Hematopoietic multipotent progenitor cell treated with erythropoietin and hydrocortisone succinate and interleukin-3 and kit ligand, for 8 days (in vitro differentiated cells): Measurements from ENCODE around the gene FXYD6.

Experiments used
- DNase-seq: peaks from one replicate; pipeline ENCODE4 v3.0.0-alpha.2; 2015

The FXYD6 gene

DNA sequence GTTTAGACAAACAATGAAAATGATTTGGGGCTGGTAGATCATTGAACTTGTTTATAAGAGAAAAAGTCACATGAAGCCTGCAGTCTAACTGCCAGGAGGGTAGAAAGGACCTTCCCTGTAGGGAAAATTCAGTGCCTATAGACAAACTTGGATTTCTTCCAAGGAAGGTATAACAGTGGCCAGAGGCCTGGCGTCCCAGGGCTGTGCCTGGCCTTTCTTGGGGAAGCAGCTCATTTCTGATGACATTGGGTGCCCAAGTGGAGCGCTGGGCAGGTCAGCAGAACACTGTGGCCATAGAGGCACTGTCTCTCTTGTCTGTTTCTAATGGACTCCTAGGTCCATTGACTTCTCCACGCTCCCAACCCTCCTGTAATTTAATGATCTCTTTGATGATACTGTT, 6.6 kb upstream of the FXYD6 start:
- no peak for DNase-seq

DNA sequence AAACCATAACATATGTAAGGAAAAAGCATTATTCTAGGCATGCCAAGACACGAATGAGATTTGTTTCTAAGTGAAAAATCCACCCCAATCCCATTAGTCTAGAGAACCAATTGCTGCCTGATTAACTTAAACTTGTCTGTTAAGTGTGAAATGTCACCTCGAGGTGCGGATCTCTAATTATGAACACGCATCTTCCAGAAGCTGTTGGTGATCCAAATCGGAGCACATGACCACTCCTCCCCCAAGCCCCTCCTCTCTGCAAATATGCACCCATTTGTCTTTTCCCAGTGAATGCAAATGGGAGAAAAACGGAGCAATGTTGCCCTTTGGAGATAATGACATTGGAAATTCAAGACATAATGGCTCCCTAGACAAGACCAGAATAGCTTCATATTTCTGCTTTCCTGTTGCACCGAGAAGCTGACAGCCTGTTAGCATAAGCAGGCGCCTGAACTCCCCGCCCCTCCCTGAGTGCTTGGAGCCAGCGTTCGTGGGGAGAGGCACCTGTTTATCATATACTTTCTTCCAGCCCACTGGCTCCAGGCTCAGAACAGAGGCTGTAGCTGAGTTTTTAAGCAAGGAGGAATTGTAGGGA, 6.0 kb upstream of the FXYD6 start:
- no peak for DNase-seq

- no peak for DNase-seq
These were observed 4.8 kb upstream of the FXYD6 start for GRCh38 chr11:117881217-117881616.

- no peak for DNase-seq
These were observed 3.3 kb upstream of the FXYD6 start for GRCh38 chr11:117879516-117880480.

DNA sequence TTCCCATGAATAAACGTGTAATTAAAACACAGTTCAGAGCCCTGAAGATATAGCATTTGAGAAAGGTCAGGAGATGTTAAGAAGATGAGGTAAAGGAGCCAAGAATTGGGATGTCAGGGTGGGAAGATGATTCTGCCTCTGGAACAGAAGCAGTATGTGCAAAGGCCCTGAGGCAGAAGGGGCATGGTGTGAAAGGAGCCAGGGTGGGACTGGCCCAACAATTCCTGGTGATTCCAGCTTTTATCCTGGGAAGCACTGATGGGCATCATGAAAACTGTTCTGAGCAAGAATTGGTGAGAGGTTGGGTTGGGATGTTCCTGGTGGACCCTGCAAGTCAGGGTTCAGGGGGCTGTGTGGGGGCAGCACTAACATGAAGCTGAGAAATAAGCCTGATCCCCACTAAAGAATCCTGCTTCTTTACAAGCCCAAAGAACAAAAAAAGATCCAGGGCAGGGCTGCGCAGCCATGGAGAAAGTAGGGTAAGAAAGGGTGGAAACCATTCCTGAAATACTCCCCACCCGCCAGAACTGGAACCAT, 2.5 kb upstream of the FXYD6 start:
- no peak for DNase-seq

GRCh38 chr11:117878314-117878938, 2.0 kb upstream of the FXYD6 start:
- no peak for DNase-seq

- no peak for DNase-seq
These were observed 794 bp upstream of the FXYD6 start for GRCh38 chr11:117877120-117877784.

GRCh38 chr11:117876059-117876340, 458 bp downstream of the FXYD6 start:
- no peak for DNase-seq

- no peak for DNase-seq
These were observed 938 bp downstream of the FXYD6 start for GRCh38 chr11:117875382-117876058.

GRCh38 chr11:117874910-117875381, 1.5 kb downstream of the FXYD6 start:
- no peak for DNase-seq

GRCh38 chr11:117874253-117874909, 2.1 kb downstream of the FXYD6 start:
- DNase-seq = no peak

DNA sequence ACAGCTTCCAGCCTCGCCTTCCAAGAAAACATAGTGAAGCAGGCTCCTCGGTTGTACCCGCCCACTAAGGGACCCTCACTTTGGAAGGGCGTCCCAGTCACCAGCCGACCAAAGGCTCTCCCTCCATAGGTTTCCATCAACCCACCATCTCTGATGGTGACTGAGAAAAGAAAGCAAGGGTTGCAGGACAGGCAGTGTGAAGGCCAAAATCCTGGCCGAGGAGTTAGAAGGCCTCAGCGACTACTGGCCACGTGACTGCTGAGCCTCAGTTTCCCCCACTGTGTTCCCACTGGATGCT, 2.7 kb downstream of the FXYD6 start:
- no peak for DNase-seq

DNA sequence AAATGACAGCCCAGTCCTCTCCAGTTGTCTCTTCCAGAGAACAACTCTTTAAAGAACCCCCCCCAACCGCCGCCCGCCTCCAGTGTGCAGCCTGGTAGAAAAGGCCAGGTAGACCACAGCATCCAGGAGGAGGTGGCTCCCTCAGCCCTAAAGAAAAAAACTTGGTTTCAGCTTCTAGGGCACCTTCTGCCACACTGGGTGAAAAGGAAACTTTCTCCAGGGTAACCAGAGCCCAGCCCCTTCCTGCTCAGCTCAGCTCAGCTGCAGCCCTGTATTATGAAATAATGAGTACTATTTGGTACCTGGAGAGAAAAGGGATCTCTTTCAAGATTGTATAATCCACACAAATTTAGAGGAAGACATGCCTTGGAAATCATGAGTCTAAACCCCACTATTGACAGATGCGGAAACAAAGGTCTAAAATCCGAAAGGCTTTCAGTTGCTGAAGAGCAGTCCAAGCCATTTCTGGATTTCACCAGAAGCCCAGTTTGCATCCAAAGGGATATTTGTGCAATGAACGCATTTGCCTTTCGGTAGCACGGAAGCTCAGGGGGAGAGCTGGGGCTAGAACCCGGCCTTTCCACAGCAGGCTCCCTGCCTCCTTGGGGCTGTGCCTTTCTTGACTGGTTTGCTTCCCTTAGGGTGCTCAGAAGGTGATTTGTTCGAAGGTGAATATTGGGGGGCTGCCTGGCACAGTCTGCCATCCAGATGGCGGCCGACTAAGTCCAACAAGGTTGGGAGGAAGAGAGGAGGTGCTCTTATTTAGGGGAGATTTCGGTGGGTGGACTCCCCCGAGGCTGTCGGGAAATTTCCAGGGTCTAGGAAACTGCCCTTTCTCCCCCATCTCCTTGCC, 3.3 kb downstream of the FXYD6 start:
- no peak for DNase-seq

DNA sequence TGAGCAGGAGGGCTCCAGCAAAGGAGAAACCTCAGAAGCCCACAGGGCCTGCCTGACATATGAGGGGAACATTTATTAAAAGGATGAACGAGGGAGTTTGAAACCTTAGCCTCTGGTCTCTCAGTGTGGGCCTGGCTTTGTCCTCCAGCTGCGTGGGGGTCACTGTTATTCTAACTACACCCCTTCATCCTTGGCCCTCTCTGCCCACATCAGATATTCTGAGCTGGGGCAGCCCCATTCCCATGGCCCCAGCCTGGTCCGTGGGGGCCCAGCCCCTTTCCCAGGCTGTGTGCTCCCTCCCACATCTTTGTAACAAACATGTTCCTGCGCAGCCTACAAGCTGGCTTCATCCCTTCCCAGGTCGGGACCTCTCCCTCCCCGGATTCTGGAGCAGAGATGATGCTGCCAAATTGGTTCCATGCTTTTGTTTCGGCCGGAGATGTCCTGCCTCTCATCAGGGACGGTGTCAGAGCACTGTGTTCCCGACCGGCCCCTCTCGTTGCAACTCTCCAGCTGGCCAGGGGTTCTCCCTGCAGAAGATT, 4.0 kb downstream of the FXYD6 start:
- no peak for DNase-seq

- no peak for DNase-seq
These were observed 4.7 kb downstream of the FXYD6 start for GRCh38 chr11:117871784-117872183.

GRCh38 chr11:117871160-117871559, 5.3 kb downstream of the FXYD6 start:
- no peak for DNase-seq

GRCh38 chr11:117870103-117870952, 6.1 kb downstream of the FXYD6 start:
- no peak for DNase-seq

DNA sequence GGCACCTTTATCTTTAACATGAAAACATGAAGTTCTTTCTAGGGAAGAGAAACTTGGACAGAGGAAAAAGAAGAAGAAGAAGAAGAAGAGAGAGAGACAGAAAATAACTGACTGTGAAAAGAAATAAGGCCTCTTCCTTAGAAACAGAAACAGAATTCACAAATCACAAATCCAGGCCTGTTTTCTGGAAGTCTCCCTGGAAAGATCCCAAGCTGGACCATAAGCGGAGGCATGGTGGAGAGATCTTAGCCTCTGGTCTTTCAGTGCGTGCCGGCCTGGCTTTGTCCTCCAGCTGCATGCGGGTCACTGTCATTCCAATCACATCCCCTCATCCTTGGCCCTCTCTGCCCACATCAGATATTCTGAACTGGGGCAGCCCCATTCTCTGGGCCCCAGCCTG, 6.9 kb downstream of the FXYD6 start:
- DNase-seq = no peak

GRCh38 chr11:117868815-117869561, 7.5 kb downstream of the FXYD6 start:
- no peak for DNase-seq
